ENCODE data around the gene BMPER.

GRCh38 chr7:33909318-33909717, 4.0 kb downstream of the BMPER start:
- no peak for TF ChIP-seq EZH2 (IDR thresholded peaks at IDR 0.05; ENCODE audit: insufficient read depth, poor library complexity, severe bottlenecking)
- no peak for TF ChIP-seq EZH2phosphoT487 (IDR thresholded peaks at IDR 0.05; ENCODE audit: insufficient read depth, low read depth)
